HCT116 (cell line): Measurements from ENCODE around the gene RAB13. TPM values are rescaled to one million over a fixed set of nuclear protein-coding genes. Genes with fewer than 3 reads are reported as not detected.

ENCODE experiments used
- ATAC-seq: fragments of 200-7000 bp; cut with Tn5 transposase; 2 replicates; pipeline ENCODE4 v1.9.1; 2020; ENCODE audit warnings: mild to moderate bottlenecking, moderate library complexity
- BruUV-seq: library from RNA; stranded (reverse); fragments of 400-500 nt; replicated peaks from 2 replicates; lab custom pipeline; 2021; lab: Mats Ljungman, UMichigan
- CTCF ChIA-PET: fragments of 300-600 bp; sonication (Branson Sonifier 250); formaldehyde crosslinking; loops from one replicate; lab custom pipeline; 2021; ENCODE audit warnings: antibody characterized with exemption; lab: Charles Lee
- POLR2A ChIA-PET: fragments of 300-600, 350-600 bp; sonication (Branson Sonifier 250); formaldehyde crosslinking; loops from one replicate; lab custom pipeline; 2021; ENCODE audit warnings: antibody characterized with exemption; lab: Charles Lee
- RAD21 ChIA-PET, 2 experiments: fragments of 300-600 bp; sonication (Branson Sonifier 250); formaldehyde crosslinking; loops; one replicate each; lab custom pipeline; 2023; ENCODE audit warnings: low total read pairs in 2 of 2; ENCODE audit not compliant: uncharacterized antibody in 2 of 2, unreplicated experiment in 2 of 2, low non-redundant PET in 1 of 2; lab: Charles Lee
- DNase-seq: peaks from one replicate; pipeline ENCODE4 v3.0.0-alpha.2; 2010; ENCODE audit warnings: low read depth, low spot score
- H2AFZ ChIP-seq: fragments of 200-600 bp; shearing (Covaris generic), sonication (generic); 2 replicates; pipeline ENCODE4 v1.6.1; 2017; ENCODE audit warnings: low read depth, mixed run types, mixed read lengths, antibody characterized with exemption, low read length; ENCODE audit not compliant: poor library complexity, severe bottlenecking
- H3K27ac ChIP-seq: 2 replicates; pipeline ENCODE4 v1.5.1; 2012; ENCODE audit warnings: low read depth, low read length
- H3K27me3 ChIP-seq: fragments of 200-600 bp; sonication (generic); 2 replicates; pipeline ENCODE4 v1.6.1; 2016; ENCODE audit warnings: mixed run types, low read length, mixed read lengths; ENCODE audit not compliant: insufficient read depth
- H3K36me3 ChIP-seq, 2 experiments: fragments of 200-500 bp in 1 of 2; fragments of 200-600 bp in 1 of 2; sonication (Bioruptor generic) in 1 of 2; sonication (generic) in 1 of 2; 2 replicates each; pipeline versions ENCODE4 v1.5.1 to v1.6.1; 2014 to 2016; ENCODE audit warnings: low read length in 2 of 2, inconsistent platforms in 1 of 2, mixed read lengths in 1 of 2, mixed run types in 1 of 2; ENCODE audit not compliant: insufficient read depth in 2 of 2, control insufficient read depth in 1 of 2
- H3K4me1 ChIP-seq, 2 experiments: fragments of 200-600 bp in 1 of 2; sonication (generic) in 1 of 2; 2 replicates each; pipeline versions ENCODE4 v1.5.1 to v1.6.1; 2012 to 2017; ENCODE audit warnings: low read length in 2 of 2, inconsistent platforms in 1 of 2, mild to moderate bottlenecking in 1 of 2, mixed read lengths in 1 of 2, mixed run types in 1 of 2, moderate library complexity in 1 of 2; ENCODE audit not compliant: insufficient read depth in 2 of 2, control insufficient read depth in 1 of 2
- H3K4me2 ChIP-seq: fragments of 200-600 bp; sonication (generic); 2 replicates; pipeline ENCODE4 v1.6.1; 2017; ENCODE audit warnings: mixed run types, low read length, mixed read lengths
- H3K4me3 ChIP-seq, 2 experiments: fragments of 200-600 bp in 1 of 2; sonication (generic) in 1 of 2; replicated peaks in 1 of 2; 2 replicates each; pipeline ENCODE4 v1.5.1; 2011 to 2016; ENCODE audit warnings: low read length in 2 of 2, control low read depth in 1 of 2, low read depth in 1 of 2, mild to moderate bottlenecking in 1 of 2, mixed read lengths in 1 of 2, mixed run types in 1 of 2
- H3K79me2 ChIP-seq: fragments of 200-600 bp; sonication (generic); 2 replicates; pipeline ENCODE4 v1.6.1; 2017; ENCODE audit warnings: mild to moderate bottlenecking, mixed run types, low read length, moderate library complexity, mixed read lengths; ENCODE audit not compliant: insufficient read depth
- H3K9ac ChIP-seq: fragments of 200-600 bp; sonication (generic); 2 replicates; pipeline ENCODE4 v1.6.1; 2016; ENCODE audit warnings: low read length, mixed read lengths
- H3K9me2 ChIP-seq: fragments of 200-600 bp; sonication (generic), shearing (Covaris generic); 2 replicates; pipeline ENCODE4 v1.6.1; 2017; ENCODE audit warnings: mixed run types, mild to moderate bottlenecking, moderate library complexity; ENCODE audit not compliant: insufficient read depth
- H3K9me3 ChIP-seq, 2 experiments: fragments of 200-500 bp in 1 of 2; fragments of 200-600 bp in 1 of 2; sonication (Bioruptor generic) in 1 of 2; sonication (generic) in 1 of 2; 2 replicates each; pipeline ENCODE4 v1.6.1; 2014 to 2017; ENCODE audit warnings: low read length in 2 of 2, mixed read lengths in 2 of 2, inconsistent platforms in 1 of 2, low read depth in 1 of 2, mild to moderate bottlenecking in 1 of 2, mixed run types in 1 of 2, moderate library complexity in 1 of 2; ENCODE audit not compliant: control insufficient read depth in 1 of 2, insufficient read depth in 1 of 2
- H4K20me1 ChIP-seq: fragments of 200-600 bp; sonication (generic), shearing (Covaris generic); 2 replicates; pipeline ENCODE4 v1.6.1; 2017; ENCODE audit warnings: mixed run types, mild to moderate bottlenecking, moderate library complexity; ENCODE audit not compliant: insufficient read depth
- ATF3 ChIP-seq: IDR thresholded peaks from 2 replicates; pipeline ENCODE4 v1.6.1; 2012
- CBX3 ChIP-seq: IDR thresholded peaks from 2 replicates; pipeline ENCODE4 v1.6.1; 2012; ENCODE audit warnings: low read depth
- CEBPB ChIP-seq: IDR thresholded peaks from 2 replicates; pipeline ENCODE4 v1.6.1; 2012; ENCODE audit warnings: low read depth
- CTCF ChIP-seq, 3 experiments: fragments of 200-600 bp in 1 of 3; sonication (generic) in 1 of 3; IDR thresholded peaks in 2 of 3; conservative IDR thresholded peaks in 1 of 3; 2 replicates each; pipeline ENCODE4 v1.5.1; 2012 to 2017; ENCODE audit warnings: low read depth in 2 of 3, low read length in 2 of 3, antibody characterized with exemption in 1 of 3, borderline replicate concordance in 1 of 3, control low read depth in 1 of 3, mild to moderate bottlenecking in 1 of 3, mixed read lengths in 1 of 3, mixed run types in 1 of 3, moderate library complexity in 1 of 3; ENCODE audit not compliant: insufficient read depth in 1 of 3
- EZH2 ChIP-seq: fragments of 200-600 bp; sonication (generic); IDR thresholded peaks from 2 replicates; pipeline ENCODE4 v1.6.1; 2017; ENCODE audit warnings: antibody characterized with exemption, mixed run types
- MAX ChIP-seq: IDR thresholded peaks from 2 replicates; pipeline ENCODE4 v1.6.1; 2012
- SP1 ChIP-seq: IDR thresholded peaks from 2 replicates; pipeline ENCODE4 v1.6.1; 2012; ENCODE audit warnings: low read depth
- TCF7L2 ChIP-seq: IDR thresholded peaks from 2 replicates; pipeline ENCODE4 v1.7.0; 2011; ENCODE audit warnings: borderline replicate concordance, inconsistent platforms; ENCODE audit not compliant: insufficient read depth, insufficient read length; ENCODE audit errors: extremely low read depth
- intact Hi-C: fragments of 100-400 bp; cut with micrococcal nuclease; formaldehyde crosslinking; loops from 2 replicates; pipeline ENCODE4 v1.10.0; 2022
- total RNA-seq: library from RNA; stranded (reverse); gene quantifications from one replicate; pipeline ENCODE4 v1.2.1, GENCODE V29; 2021; ENCODE audit not compliant: unreplicated experiment
- TF ChIP-seq, protein P1 (sequence below): IDR thresholded peaks from 2 replicates; pipeline ENCODE4 v1.6.1; 2011; ENCODE audit warnings: mild to moderate bottlenecking, low read length, moderate library complexity; ENCODE audit not compliant: insufficient replicate concordance; ENCODE audit errors: extremely low read depth

The RAB13 gene
- total RNA-seq, 1 experiment from 2014 or later = 93.6 TPM

- intact Hi-C loops = loop anchor here (5.0 kb wide), 1 partner anchor 180 kb away; no protein-coding TSS in a partner anchor
- ATAC-seq (no peak), DNase-seq (no peak)
- Histone ChIP-seq H3K4me2 (peak overlapping the region; percentile 86), H3K36me3 (peaks cover 5 to 11% of the 10 kb centered on the region in 2 experiments; a peak in 1 of 4 replicates), H3K4me1 (peaks cover 26 to 58% of the 10 kb centered on the region in 2 experiments), H3K27ac (peak overlapping the region; percentile 93), H3K9me3 (no peaks in the 10 kb centered on the region), H3K9ac (peak overlapping the region; percentile 96)
- TF ChIP-seq MAX (no peak), TCF7L2 (no peak), ATF3 (no peak), EZH2 (no peak), SP1 (no peak), CBX3 (no peak), CEBPB (no peak), CTCF (IDR thresholded peaks at IDR 0.05 in 2 of 3, conservative IDR thresholded peaks at IDR 0.05 in 1 of 3; ENCODE audit: borderline replicate concordance in 1 of 3, insufficient read depth in 1 of 3, low read depth in 2 of 3, low read length in 2 of 3) (no peak)
- TF ChIP-seq, protein P1, sequence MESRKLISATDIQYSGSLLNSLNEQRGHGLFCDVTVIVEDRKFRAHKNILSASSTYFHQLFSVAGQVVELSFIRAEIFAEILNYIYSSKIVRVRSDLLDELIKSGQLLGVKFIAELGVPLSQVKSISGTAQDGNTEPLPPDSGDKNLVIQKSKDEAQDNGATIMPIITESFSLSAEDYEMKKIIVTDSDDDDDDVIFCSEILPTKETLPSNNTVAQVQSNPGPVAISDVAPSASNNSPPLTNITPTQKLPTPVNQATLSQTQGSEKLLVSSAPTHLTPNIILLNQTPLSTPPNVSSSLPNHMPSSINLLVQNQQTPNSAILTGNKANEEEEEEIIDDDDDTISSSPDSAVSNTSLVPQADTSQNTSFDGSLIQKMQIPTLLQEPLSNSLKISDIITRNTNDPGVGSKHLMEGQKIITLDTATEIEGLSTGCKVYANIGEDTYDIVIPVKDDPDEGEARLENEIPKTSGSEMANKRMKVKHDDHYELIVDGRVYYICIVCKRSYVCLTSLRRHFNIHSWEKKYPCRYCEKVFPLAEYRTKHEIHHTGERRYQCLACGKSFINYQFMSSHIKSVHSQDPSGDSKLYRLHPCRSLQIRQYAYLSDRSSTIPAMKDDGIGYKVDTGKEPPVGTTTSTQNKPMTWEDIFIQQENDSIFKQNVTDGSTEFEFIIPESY = no peak
- TF ChIP-seq, all 23 proteins: peak for 0
- Histone ChIP-seq H3K4me3 (peak overlapping the region; percentile 94 to 97), H3K9me2 (no peaks in the 10 kb centered on the region), H4K20me1 (no peaks in the 10 kb centered on the region), H3K79me2 (peaks cover 41% of the 10 kb centered on the region), H3K27me3 (no peaks in the 10 kb centered on the region), H2AFZ (no peak overlapping the region)
- ChIA-PET RAD21 (no interaction called here), POLR2A (interaction anchor here (1.0 to 2.8 kb wide), 3 partner anchors 16 to 40 kb away, joined by 3 to 18 read pairs (median 7); partner anchors contain the start of genes DENND4B, GATAD2B and RPS27), CTCF (interaction anchor here (2.1 kb wide), 1 partner anchor 16 kb away, joined by 9 read pairs; the partner anchor contains the start of gene DENND4B)
- no TSS peak for BruUV-seq
Measured at GRCh38 chr1:153962088-153963029, 23.8 kb downstream of the RAB13 start.
